PFSK-1 (cell line): ENCODE measurements around the gene TTLL10.

Source experiments
- FOXP2 ChIP-seq: optimal IDR thresholded peaks from 2 replicates; pipeline ENCODE3; 2011; ENCODE audit warnings: borderline replicate concordance, control low read depth, inconsistent platforms; ENCODE audit not compliant: insufficient read depth; ENCODE audit errors: extremely low read length, extremely low read depth
- POLR2AphosphoS5 ChIP-seq: IDR thresholded peaks from 2 replicates; pipeline ENCODE4 v1.6.1; 2012; ENCODE audit warnings: low read depth, mild to moderate bottlenecking, control low read depth, low read length, moderate library complexity
- REST ChIP-seq, 2 experiments: IDR thresholded peaks; 2 replicates each; pipeline versions ENCODE4 v1.6.1 to v1.8.0; 2011 to 2012; ENCODE audit warnings: low read depth in 2 of 2, low read length in 2 of 2, control low read depth in 1 of 2, inconsistent platforms in 1 of 2, mild to moderate bottlenecking in 1 of 2, moderate library complexity in 1 of 2; ENCODE audit not compliant: insufficient read depth in 1 of 2
- SIN3A ChIP-seq: IDR thresholded peaks from 2 replicates; pipeline ENCODE4 v1.6.1; 2012; ENCODE audit warnings: mild to moderate bottlenecking, low read length, moderate library complexity, borderline replicate concordance; ENCODE audit not compliant: insufficient read depth
- TAF1 ChIP-seq: IDR thresholded peaks from 2 replicates; pipeline ENCODE4 v1.6.1; 2012; ENCODE audit warnings: low read length, control low read depth, borderline replicate concordance; ENCODE audit not compliant: insufficient read depth

Gene TTLL10

GRCh38 chr1:1245817-1246576 is 72.3 kb downstream of the TTLL10 start:
- no peak for TF ChIP-seq SIN3A
- no peak for TF ChIP-seq FOXP2
- TF ChIP-seq TAF1, result no peak
- TF ChIP-seq REST (IDR thresholded peaks at IDR 0.05; ENCODE audit: insufficient read depth in 1 of 2, low read depth in 2 of 2, low read length in 2 of 2), result no peak
- TF ChIP-seq POLR2AphosphoS5, result no peak

GRCh38 chr1:1246577-1247340 is 73.1 kb downstream of the TTLL10 start, which contains the start of gene C1QTNF12:
Gene C1QTNF12 (minus strand): TSS chr1:1246722. CDS start chr1:1246690, 32 bp downstream.
- TF ChIP-seq TAF1 (no peak), POLR2AphosphoS5 (no peak), SIN3A (no peak)

GRCh38 chr1:1247341-1247913 is 73.7 kb downstream of the TTLL10 start:
- TF ChIP-seq TAF1, result no peak
- TF ChIP-seq SIN3A, result no peak
- no peak for TF ChIP-seq POLR2AphosphoS5
- TF ChIP-seq FOXP2, result no peak
- TF ChIP-seq REST (IDR thresholded peaks at IDR 0.05; ENCODE audit: insufficient read depth in 1 of 2, low read depth in 2 of 2, low read length in 2 of 2), result no peak
